Sigmoid colon (tissue), 4 donors: ENCODE data around the gene BRPF1.

Experiments used
- CTCF ChIP-seq, 4 experiments: fragments of 450-650 bp in 3 of 4; fragments of 200-600 bp in 1 of 4; IDR thresholded peaks; one replicate each; pipeline ENCODE4 v1.5.1; 2016 to 2019; ENCODE audit warnings: antibody characterized with exemption in 4 of 4, mild to moderate bottlenecking in 3 of 4, moderate library complexity in 2 of 4
- EP300 ChIP-seq, 4 donors: sonication (generic); formaldehyde crosslinking; IDR thresholded peaks; one replicate each; pipeline ENCODE4 v1.6.1; 2017; ENCODE audit warnings: antibody characterized with exemption in 4 of 4
- POLR2A ChIP-seq, 2 donors: fragments of 450-650 bp; IDR thresholded peaks; one replicate each; pipeline ENCODE4 v1.6.1; 2016; ENCODE audit warnings: antibody characterized with exemption in 2 of 2, mild to moderate bottlenecking in 2 of 2, moderate library complexity in 2 of 2
- POLR2AphosphoS5 ChIP-seq, 4 donors: sonication (generic); formaldehyde crosslinking; IDR thresholded peaks; one replicate each; pipeline ENCODE4 v1.6.1; 2017; ENCODE audit warnings: antibody characterized with exemption in 4 of 4

DNA sequence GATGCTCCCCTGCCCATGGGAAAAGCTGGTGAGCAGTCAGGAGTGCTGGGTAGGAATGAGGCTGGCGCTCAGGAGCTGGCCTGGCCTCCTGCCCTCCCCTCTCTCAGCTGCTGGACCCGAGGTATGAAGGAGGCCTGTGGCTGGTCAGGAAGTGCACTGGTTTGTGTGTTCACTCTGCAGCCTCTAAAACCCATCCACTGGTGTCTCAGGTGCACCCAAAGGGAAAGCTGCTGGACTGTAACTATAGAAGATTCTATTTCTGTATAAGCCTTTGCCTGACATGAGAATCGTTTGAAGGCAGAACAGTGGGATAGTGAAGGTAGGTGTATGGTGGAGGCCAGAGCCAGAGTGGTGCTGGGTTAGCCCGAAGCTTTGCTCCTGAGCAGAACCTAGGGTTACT lies 33.6 kb upstream of the BRPF1 start:
- no peak for TF ChIP-seq POLR2A (IDR thresholded peaks at IDR 0.05)
- TF ChIP-seq CTCF (IDR thresholded peaks at IDR 0.05) = no peak
- no peak for TF ChIP-seq EP300 (IDR thresholded peaks at IDR 0.05)
- TF ChIP-seq POLR2AphosphoS5 (IDR thresholded peaks at IDR 0.05) = no peak
